Measurements from ENCODE around the gene DLX4.

DNA sequence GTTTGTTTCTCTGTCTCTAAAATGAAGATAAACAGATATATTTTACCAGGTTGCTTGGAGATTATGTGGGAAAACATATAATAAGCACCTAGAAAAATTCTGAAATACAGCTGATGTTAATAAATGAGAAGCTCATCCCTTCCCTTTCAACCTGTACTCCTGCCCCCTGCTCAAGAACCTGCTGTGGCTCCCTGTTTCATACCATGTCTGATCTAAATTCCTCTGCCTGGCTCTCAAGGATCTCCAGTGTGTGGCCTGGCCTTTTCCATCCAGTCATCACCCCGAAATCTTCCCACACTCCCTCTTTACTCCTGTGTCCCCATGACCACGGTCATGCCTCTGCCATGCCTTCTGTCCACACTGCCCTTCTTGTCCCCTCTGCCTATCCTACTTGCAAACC is 19.4 kb upstream of the DLX4 start:
- TF ChIP-seq, protein P1, sequence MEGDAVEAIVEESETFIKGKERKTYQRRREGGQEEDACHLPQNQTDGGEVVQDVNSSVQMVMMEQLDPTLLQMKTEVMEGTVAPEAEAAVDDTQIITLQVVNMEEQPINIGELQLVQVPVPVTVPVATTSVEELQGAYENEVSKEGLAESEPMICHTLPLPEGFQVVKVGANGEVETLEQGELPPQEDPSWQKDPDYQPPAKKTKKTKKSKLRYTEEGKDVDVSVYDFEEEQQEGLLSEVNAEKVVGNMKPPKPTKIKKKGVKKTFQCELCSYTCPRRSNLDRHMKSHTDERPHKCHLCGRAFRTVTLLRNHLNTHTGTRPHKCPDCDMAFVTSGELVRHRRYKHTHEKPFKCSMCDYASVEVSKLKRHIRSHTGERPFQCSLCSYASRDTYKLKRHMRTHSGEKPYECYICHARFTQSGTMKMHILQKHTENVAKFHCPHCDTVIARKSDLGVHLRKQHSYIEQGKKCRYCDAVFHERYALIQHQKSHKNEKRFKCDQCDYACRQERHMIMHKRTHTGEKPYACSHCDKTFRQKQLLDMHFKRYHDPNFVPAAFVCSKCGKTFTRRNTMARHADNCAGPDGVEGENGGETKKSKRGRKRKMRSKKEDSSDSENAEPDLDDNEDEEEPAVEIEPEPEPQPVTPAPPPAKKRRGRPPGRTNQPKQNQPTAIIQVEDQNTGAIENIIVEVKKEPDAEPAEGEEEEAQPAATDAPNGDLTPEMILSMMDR (IDR thresholded peaks at IDR 0.05), result no peak
- no peak for TF ChIP-seq EZH2 (IDR thresholded peaks at IDR 0.05; ENCODE audit: borderline replicate concordance, insufficient read depth, low read depth, low read length, poor library complexity, severe bottlenecking)
